COR-L47 (cell line): Measurements from ENCODE around the gene IFT20.
"Not testable (repeated sequence)": the region's sequence is repeated elsewhere in the genome, so short reads cannot be mapped to it uniquely, and the experiment has no call there.

Experiments used
- DNase-seq: peaks from one replicate; lab custom pipeline; 2025; lab: John Stamatoyannopoulos, UW

IFT20 gene

DNA sequence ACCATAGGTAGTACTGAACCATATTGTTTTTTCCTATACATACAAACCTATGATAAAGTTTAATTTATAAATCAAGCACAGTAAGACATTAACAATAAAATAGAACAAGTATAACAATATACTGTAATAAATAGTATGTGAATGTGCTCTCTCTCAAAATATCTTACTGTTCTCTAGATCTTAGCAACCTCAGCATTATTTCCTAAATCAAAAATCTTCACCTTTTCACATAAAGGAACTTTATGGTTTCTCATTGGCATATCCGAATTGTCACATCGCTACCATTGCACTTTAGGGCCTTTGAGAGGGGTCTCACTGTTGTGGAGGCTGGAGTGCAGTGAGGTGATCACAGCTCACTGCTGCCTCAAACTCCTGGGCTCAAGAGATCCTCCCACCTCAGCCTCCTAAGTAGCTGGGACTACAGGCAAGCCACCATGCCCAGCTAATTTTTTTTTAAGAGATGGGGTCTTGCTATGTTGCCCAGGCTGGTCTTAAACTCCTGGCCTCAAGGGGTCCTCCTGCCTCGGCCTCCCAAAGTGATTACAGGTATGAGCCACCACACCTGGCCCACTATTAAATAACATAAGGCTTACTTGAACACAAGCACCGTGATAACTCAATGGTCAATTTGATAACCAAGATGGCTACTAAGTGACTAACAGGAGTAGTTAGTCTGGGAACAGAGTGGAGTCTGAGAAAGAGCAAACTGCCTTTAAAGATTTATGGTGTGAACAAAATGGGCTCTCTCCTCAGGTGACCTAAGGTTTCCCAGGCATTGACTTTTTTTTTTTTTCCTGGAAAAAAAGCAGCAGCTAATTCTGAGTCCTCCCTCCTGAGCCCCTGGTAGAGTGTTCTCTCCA, 19.2 kb downstream of the IFT20 start:
- DNase-seq, result no peak

DNA sequence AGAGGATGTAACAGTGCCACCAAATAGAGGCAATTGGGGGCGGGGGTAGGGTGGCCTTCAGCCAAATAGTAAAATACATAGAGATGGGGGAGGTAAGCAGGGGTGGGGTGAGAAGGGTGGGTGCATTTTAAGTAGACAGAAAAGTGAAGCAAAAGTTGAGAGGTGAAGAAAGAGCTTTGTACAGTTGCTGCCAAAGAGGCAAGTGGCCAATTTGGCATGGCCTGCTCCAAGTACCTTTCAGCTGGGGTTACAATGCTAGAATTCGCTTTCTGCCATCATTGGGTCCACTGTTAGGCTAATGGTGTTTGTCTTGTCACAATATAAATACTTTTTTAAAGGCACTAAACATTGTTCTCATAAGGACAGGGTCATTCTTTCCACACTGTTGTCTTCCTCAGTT, 21.4 kb downstream of the IFT20 start:
- no peak for DNase-seq

DNA sequence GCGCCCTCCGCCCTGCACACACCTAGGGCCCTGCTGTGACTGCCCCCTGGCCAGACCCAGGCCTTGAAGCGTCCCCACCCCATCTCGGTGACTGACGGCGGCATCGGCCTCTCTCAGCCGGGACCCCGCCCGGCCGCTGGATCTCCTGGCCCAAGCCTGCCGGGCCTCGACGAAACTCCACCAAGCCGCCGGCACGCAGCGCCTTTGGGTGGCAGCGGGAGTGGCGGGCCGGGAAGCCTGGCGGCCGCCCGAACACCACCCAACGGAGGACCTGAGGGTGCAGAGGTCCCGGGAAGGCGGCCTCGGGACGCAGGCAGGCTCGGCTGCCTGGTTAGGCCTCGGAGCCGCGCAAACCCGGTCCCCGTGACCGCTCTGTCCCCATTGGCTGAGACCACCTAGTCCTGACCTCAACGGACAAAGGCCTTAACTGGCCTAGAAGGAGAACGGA, 28.3 kb downstream of the IFT20 start:
- no peak for DNase-seq

DNA sequence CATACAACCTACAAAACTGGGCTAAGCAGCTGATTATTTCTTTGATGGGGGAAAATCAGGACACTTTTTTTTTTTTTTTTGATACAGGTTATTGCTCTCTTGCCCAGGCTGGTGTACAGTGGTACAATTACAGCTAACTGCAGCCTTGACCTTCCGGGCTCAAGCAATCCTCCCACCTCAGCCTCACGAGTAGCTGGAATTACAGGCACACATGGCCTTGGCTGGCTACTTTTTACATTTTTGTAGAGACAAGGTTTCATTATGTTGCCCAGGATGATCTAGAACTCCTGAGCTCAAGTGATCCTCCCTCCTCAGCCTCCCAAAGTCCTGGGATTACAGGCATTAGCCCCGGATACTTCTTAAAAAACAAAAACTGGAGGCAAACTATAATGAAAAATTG, 36.8 kb downstream of the IFT20 start:
- DNase-seq, result no peak

DNA sequence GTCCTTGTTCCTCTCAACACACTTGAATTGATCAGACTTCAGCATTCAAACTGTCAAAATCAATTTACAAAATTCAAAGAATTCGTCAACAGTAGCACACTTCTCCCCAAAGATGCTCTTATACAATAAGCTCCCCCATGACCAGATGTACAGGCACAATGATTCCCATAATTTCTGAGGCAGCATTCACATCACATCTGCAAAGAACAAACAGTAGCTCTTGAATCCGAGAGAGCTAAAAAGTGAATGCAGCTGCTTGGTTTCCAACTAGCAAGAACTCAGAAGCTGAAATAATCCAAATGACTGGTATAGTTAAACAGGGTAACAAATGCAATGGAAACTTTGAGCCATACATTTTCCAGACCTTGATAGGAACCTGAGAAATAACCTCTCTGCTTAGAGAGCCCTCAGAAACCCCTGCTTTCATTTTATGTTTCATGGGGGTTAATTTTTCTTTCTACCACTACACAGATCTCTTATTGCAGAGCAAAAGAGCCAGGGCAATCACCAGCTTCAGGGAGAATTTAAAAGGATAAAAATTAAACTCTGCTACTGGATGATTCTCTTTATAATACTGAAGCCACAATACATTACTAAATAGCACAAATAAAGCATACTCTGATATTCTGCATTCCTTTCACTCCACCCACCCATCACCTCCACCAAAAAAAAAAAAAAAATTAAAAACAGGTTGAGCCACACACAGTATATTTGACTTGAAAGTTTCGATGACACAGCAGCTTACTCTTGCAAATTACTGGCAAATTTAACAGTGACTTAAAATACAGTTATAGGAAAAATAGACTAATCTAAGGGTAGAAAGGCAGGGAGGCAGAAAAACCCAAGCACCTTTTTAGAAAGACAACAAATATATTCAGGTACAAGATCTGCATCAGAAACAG, 39.3 kb downstream of the IFT20 start:
- DNase-seq, result no peak

DNA sequence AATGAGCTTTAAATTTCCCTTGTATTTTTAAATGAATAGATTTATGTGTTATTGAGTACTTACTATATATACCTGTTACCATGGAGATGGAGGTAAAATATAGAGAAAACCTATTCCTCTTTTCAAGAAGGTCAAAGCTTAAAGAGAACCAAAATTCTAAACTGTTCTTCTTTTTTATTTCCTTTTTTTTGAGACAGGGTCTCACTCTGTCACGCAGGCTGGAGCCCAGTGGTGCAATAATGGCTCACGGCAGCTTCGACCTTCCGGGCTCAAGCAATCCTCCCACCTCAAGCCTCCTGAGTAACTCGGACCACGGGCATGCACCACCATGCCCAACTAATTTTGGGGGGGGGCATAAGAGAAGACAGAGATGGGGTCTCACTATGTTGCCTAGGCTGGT, 41.3 kb downstream of the IFT20 start:
- DNase-seq, result no peak

DNA sequence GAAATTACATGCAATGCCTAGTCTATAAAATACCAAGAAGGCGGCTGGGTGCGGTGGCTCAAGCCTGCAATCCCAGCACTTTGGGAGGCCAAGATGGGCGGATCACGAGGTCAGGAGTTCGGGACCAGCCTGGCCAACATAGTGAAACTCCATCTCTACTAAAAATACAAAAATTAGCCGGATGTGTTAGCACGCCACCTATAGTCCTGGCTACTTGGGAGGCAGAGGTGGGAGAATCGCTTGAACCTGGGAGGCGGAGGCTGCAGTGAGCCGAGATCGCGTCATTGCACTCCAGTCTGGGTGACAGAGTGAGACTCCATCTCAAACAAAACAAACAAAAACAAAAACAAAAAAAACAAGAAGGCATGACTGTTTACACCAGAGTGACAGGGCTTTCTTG, 42.4 kb downstream of the IFT20 start:
- DNase-seq, result not testable (repeated sequence)

DNA sequence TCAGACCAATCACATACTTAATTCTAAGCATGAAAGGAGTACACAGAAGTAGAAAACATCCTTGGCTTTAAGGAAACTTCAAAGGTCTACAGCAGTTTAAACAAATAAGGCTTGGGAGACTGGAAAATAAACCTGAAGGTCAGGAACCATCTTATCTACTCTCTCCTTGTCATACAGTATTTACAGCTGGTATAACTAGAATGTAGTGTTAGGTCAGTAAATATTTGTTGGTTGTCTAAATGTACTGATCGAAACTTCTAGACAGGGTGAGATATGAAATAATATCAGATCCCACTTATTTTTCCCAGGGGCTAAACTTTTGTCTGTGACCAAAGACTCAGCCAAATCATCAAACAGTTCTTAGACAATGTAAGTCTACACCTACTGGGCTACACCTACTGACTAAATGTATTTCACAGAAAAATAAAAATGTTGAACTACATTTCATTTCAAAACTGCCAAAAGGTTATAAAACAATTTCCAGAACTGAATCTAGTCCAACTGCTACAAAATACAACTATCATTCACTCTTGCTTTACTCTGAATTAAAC, 43.4 kb downstream of the IFT20 start:
- no peak for DNase-seq

DNA sequence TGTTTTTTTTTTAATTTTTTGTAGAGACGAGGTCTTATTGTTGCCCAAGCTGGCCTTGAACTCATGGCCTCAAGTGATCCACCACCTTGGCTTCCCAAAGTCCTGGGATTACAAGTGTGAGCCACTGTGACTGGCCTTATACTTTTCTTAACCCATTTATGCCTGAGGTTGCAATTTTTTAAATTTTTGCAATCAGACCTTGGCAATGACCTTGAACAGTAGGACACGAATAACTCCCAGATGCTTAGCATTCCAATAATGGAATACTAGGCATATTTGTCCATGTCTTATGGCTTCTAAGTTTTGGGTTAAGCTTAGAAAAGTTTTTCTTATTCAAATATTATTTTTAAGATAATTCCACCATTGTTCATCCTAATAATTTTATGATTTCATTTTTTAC, 44.6 kb downstream of the IFT20 start:
- no peak for DNase-seq

DNA sequence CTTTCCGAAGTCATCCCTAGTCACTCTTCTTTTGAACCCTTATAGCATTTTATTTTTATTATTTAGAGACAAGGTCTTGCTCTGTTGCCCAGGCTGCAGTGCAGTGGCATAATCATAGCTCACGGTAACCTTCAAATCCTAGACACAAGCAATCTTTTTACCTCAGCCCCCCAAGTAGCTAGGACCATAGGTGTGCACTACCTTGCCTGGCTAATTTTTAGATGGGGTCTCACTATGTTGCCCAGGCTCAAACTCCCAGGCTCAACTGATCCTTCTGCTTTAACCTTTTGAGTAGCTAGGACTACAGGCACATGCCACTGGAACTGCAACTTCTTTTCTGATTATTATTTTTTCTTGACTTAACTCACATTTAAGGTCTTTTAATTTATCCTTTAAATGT, 49.3 kb downstream of the IFT20 start:
- DNase-seq, result no peak

DNA sequence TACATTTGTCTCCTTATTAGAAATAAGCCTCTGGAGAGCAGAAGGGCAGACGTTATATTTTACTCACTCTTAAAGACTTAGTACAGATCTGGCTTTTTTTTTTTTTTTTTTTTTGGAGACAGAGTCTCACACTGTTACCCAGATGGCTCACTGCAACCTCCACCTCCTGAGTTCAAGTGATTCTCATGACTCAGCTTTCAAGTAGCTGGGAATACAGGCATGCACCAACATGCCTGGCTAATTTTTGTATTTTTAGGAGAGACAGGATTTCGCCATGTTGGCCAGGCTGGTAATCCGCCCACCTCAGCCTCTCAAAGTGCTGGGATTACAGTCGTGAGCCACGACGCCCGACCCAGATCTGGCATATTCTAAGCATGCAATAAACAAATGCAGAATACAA, 52.7 kb downstream of the IFT20 start:
- DNase-seq, result no peak

DNA sequence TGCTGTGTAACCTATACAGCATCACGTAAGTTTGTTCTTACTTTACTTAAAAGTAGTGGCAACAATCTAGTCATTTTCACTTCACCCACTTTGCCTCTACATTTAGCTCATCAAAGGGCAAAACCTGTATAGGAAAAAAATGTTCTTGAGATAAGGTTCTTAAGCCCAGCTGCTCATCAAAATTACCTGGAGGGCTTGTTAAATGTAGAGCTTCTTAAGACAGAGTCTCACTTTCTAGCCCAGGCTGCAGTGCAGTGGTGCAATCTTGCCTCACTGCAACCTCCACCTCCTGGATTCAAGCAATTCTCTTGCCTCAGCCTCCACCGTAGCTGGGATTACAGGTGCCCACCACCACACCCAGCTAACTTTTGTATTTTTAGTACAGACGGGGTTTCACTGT, 54.4 kb downstream of the IFT20 start:
- DNase-seq, result no peak

DNA sequence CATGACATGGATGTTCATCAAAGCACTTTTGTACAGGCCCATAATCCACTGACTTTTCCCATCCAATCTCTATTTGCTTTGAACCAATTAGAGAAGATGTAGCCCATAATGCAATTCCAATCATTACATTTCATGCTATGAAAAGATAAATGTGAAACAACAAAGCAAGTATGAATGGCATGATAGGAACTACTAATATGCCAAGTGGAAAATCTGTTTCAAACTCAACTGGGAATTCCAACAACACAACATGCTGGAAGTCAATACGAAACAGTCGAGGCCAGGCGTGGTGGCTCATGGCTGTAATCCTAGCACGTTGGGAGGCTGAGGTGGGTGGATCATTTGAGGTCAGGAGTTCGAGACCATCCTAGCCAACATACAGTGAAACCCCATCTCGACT, 55.9 kb downstream of the IFT20 start:
- no peak for DNase-seq
